ENCODE results near the gene ADGRB2. TPM values are rescaled to one million over a fixed set of nuclear protein-coding genes. Genes with fewer than 3 reads are reported as not detected.

The ADGRB2 gene
- total RNA-seq, 4 donors from 2014 or later = 0.18 to 2.1 (median 0.86) TPM

- 27 to 35% methylated on average over 13 of the region's 13 CpGs for WGBS, 2 donors
- Histone ChIP-seq H3K4me1 (peaks cover 8 to 19% (median 13%) of the 10 kb centered on the region in 3 donors), H3K27me3 (peaks cover 0 to 21% (median 0%) of the 10 kb centered on the region in 4 donors), H3K4me3 (peak overlapping the region in 3 of 4 donors; percentile 12 to 50 (median 24)), H3K27ac (peak overlapping the region in 1 of 4 donors; percentile 27), H3K36me3 (no peaks in the 10 kb centered on the region), H3K9me3 (no peaks in the 10 kb centered on the region)
- DNase-seq = no peak
- TF ChIP-seq CTCF (IDR thresholded peaks at IDR 0.05) = no peak
- no peak for TF ChIP-seq POLR2A (IDR thresholded peaks at IDR 0.05)
- intact Hi-C loops (cut with DNase I) = no loop called here
Observed at GRCh38 chr1:31802190-31803150, 38.3 kb upstream of the ADGRB2 start.

- peaks cover 8 to 19% (median 13%) of the 10 kb centered on the region in 3 donors for H3K4me1 ChIP-seq
- TF ChIP-seq CTCF (IDR thresholded peaks at IDR 0.05) = no peak
- no peak for TF ChIP-seq POLR2A (IDR thresholded peaks at IDR 0.05)
- no peak overlapping the region for H3K4me3 ChIP-seq
- 71 to 78% methylated on average over 1 of the region's 1 CpG for WGBS, 2 donors
- no peak for DNase-seq
- H3K36me3 ChIP-seq = no peaks in the 10 kb centered on the region
- no peaks in the 10 kb centered on the region for H3K9me3 ChIP-seq
- no peak overlapping the region for H3K27ac ChIP-seq
- H3K27me3 ChIP-seq = peaks cover 0 to 21% (median 0%) of the 10 kb centered on the region in 4 donors
- intact Hi-C loops (cut with DNase I) = no loop called here
Observed at GRCh38 chr1:31801458-31801857, 37.3 kb upstream of the ADGRB2 start.

- TF ChIP-seq CTCF (IDR thresholded peaks at IDR 0.05) (no peak), POLR2A (IDR thresholded peaks at IDR 0.05) (no peak)
- no peaks in the 10 kb centered on the region for H3K36me3 ChIP-seq
- no peaks in the 10 kb centered on the region for H3K9me3 ChIP-seq
- DNase-seq = no peak
- no peak overlapping the region for H3K4me3 ChIP-seq
- peaks cover 0 to 21% (median 0%) of the 10 kb centered on the region in 4 donors for H3K27me3 ChIP-seq
- peaks cover 8 to 19% (median 13%) of the 10 kb centered on the region in 3 donors for H3K4me1 ChIP-seq
- WGBS, 2 donors = 92 to 97% methylated on average over 4 of the region's 4 CpGs
- no peak overlapping the region for H3K27ac ChIP-seq
- intact Hi-C loops (cut with DNase I) = no loop called here
Observed at GRCh38 chr1:31800674-31800967, 36.5 kb upstream of the ADGRB2 start.

DNA sequence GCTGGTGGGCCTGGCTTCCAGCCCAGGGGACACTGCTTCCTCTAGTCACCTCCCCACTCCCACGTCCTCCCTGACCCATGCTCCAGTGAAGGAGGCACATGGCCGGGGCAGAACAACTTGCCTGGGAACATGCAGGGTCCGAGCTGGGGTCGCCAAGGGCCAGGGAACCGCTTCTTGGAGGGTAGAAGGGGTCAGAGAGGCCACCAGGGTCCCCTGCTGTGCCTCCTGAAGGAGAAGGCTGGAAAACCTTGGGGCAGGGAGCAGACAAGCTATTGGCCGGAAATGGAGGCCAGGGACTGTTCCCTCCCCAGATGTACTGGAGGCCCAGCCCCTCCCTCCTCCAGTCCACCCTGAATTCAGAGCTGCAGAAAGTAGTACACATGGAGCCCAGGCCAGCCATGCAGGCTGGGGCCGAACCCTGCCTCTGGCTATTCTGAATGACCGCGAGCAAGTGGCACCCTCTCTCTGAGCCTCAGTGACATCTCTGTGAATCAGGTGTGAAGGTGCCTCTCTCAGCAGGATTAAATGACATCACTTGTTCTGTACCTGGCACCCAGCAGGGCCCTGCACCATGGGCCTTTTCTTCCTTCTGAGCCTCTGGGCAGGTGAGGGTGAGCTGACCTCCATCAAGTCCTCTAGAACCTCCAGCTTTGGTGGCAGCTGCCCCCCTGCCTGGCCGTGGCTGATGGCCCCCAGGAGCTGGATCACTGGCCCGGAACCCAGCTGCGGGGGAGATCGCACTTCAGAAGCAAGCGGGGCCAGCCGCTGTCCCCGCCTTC, 35.9 kb upstream of the ADGRB2 start:
- Histone ChIP-seq H3K27me3 (peaks cover 0 to 21% (median 0%) of the 10 kb centered on the region in 4 donors), H3K27ac (no peak overlapping the region), H3K4me3 (no peak overlapping the region), H3K4me1 (peaks cover 8 to 19% (median 13%) of the 10 kb centered on the region in 3 donors), H3K9me3 (no peaks in the 10 kb centered on the region), H3K36me3 (no peaks in the 10 kb centered on the region)
- intact Hi-C loops (cut with DNase I) = no loop called here
- TF ChIP-seq CTCF (IDR thresholded peaks at IDR 0.05) (no peak), POLR2A (IDR thresholded peaks at IDR 0.05) (no peak)
- WGBS, 2 donors = 88 to 94% methylated on average over 4 to 5 of the region's 16 CpGs
- DNase-seq = no peak

Data from esophagus squamous epithelium (tissue), 5 donors.